ENCODE data around the gene MAN2A2. TPM values are rescaled to one million over a fixed set of nuclear protein-coding genes. Genes with fewer than 3 reads are reported as not detected.

MAN2A2 gene
- polyA plus RNA-seq, 1 donor, result 44.0 TPM

- H3K4me1 ChIP-seq (ENCODE audit: control insufficient read depth, insufficient read depth, low read length), result peaks cover 9% of the 10 kb centered on the region
- no peak overlapping the region for H3K4me3 ChIP-seq (ENCODE audit: low read length)
- H3K36me3 ChIP-seq (ENCODE audit: control insufficient read depth, insufficient read depth, low read length), result no peaks in the 10 kb centered on the region
- no CpG with 5 or more reads among the region's 5 CpGs for WGBS (ENCODE audit: insufficient coverage, low lambda C conversion rate)
- no peaks in the 10 kb centered on the region for H3K9me3 ChIP-seq (ENCODE audit: control insufficient read depth, low read depth, low read length)
- H3K27ac ChIP-seq (ENCODE audit: low read length), result no peak overlapping the region
- DNase-seq, result no peak
- H3K27me3 ChIP-seq (ENCODE audit: control insufficient read depth, insufficient read depth, low read length), result no peaks in the 10 kb centered on the region
Measured at GRCh38 chr15:90862964-90863778, 39.9 kb upstream of the MAN2A2 start.

- H3K9me3 ChIP-seq (ENCODE audit: control insufficient read depth, low read depth, low read length), result no peaks in the 10 kb centered on the region
- 83% methylated on average over 1 of the region's 4 CpGs for WGBS (ENCODE audit: insufficient coverage, low lambda C conversion rate)
- no peaks in the 10 kb centered on the region for H3K27me3 ChIP-seq (ENCODE audit: control insufficient read depth, insufficient read depth, low read length)
- H3K4me3 ChIP-seq (ENCODE audit: low read length), result no peak overlapping the region
- H3K27ac ChIP-seq (ENCODE audit: low read length), result no peak overlapping the region
- no peaks in the 10 kb centered on the region for H3K36me3 ChIP-seq (ENCODE audit: control insufficient read depth, insufficient read depth, low read length)
- no peak for DNase-seq
- peaks cover 18% of the 10 kb centered on the region for H3K4me1 ChIP-seq (ENCODE audit: control insufficient read depth, insufficient read depth, low read length)
Measured at GRCh38 chr15:90863987-90864386, 39.1 kb upstream of the MAN2A2 start.

GRCh38 chr15:90864507-90864906, 38.6 kb upstream of the MAN2A2 start:
- no peaks in the 10 kb centered on the region for H3K27me3 ChIP-seq (ENCODE audit: control insufficient read depth, insufficient read depth, low read length)
- no peak for DNase-seq
- H3K9me3 ChIP-seq (ENCODE audit: control insufficient read depth, low read depth, low read length), result no peaks in the 10 kb centered on the region
- no CpG with 5 or more reads among the region's 10 CpGs for WGBS (ENCODE audit: insufficient coverage, low lambda C conversion rate)
- peaks cover 23% of the 10 kb centered on the region for H3K4me1 ChIP-seq (ENCODE audit: control insufficient read depth, insufficient read depth, low read length)
- H3K4me3 ChIP-seq (ENCODE audit: low read length), result no peak overlapping the region
- no peaks in the 10 kb centered on the region for H3K36me3 ChIP-seq (ENCODE audit: control insufficient read depth, insufficient read depth, low read length)
- H3K27ac ChIP-seq (ENCODE audit: low read length), result no peak overlapping the region

GRCh38 chr15:90865702-90866101, 37.4 kb upstream of the MAN2A2 start:
- Histone ChIP-seq H3K36me3 (ENCODE audit: control insufficient read depth, insufficient read depth, low read length) (no peaks in the 10 kb centered on the region), H3K9me3 (ENCODE audit: control insufficient read depth, low read depth, low read length) (no peaks in the 10 kb centered on the region), H3K27ac (ENCODE audit: low read length) (no peak overlapping the region), H3K27me3 (ENCODE audit: control insufficient read depth, insufficient read depth, low read length) (no peaks in the 10 kb centered on the region), H3K4me3 (ENCODE audit: low read length) (no peak overlapping the region), H3K4me1 (ENCODE audit: control insufficient read depth, insufficient read depth, low read length) (peaks cover 35% of the 10 kb centered on the region)
- 92% methylated on average over 2 of the region's 4 CpGs for WGBS (ENCODE audit: insufficient coverage, low lambda C conversion rate)
- DNase-seq, result no peak

GRCh38 chr15:90866161-90866715, 36.9 kb upstream of the MAN2A2 start:
- Histone ChIP-seq H3K4me1 (ENCODE audit: control insufficient read depth, insufficient read depth, low read length) (peaks cover 37% of the 10 kb centered on the region), H3K27me3 (ENCODE audit: control insufficient read depth, insufficient read depth, low read length) (no peaks in the 10 kb centered on the region), H3K36me3 (ENCODE audit: control insufficient read depth, insufficient read depth, low read length) (no peaks in the 10 kb centered on the region), H3K9me3 (ENCODE audit: control insufficient read depth, low read depth, low read length) (no peaks in the 10 kb centered on the region), H3K27ac (ENCODE audit: low read length) (no peak overlapping the region), H3K4me3 (ENCODE audit: low read length) (no peak overlapping the region)
- WGBS (ENCODE audit: insufficient coverage, low lambda C conversion rate), result 58% methylated on average over 5 of the region's 16 CpGs
- no peak for DNase-seq

GRCh38 chr15:90866800-90867199, 36.3 kb upstream of the MAN2A2 start:
- H3K4me3 ChIP-seq (ENCODE audit: low read length), result no peak overlapping the region
- H3K9me3 ChIP-seq (ENCODE audit: control insufficient read depth, low read depth, low read length), result no peaks in the 10 kb centered on the region
- peaks cover 37% of the 10 kb centered on the region for H3K4me1 ChIP-seq (ENCODE audit: control insufficient read depth, insufficient read depth, low read length)
- H3K27me3 ChIP-seq (ENCODE audit: control insufficient read depth, insufficient read depth, low read length), result no peaks in the 10 kb centered on the region
- no peaks in the 10 kb centered on the region for H3K36me3 ChIP-seq (ENCODE audit: control insufficient read depth, insufficient read depth, low read length)
- no CpG with 5 or more reads among the region's 3 CpGs for WGBS (ENCODE audit: insufficient coverage, low lambda C conversion rate)
- no peak for DNase-seq
- H3K27ac ChIP-seq (ENCODE audit: low read length), result no peak overlapping the region

GRCh38 chr15:90868261-90868689, 34.8 kb upstream of the MAN2A2 start, which contains the start of gene FURIN:
Gene FURIN (plus strand): TSS chr15:90868588. CDS start chr15:90875741, 7,153 bp downstream.
- Histone ChIP-seq H3K4me3 (ENCODE audit: low read length) (no peak within 1 kb of the TSS), H3K27ac (ENCODE audit: low read length) (peak within 1 kb of the TSS; percentile 89), H3K27me3 (ENCODE audit: control insufficient read depth, insufficient read depth, low read length) (no peaks in the 10 kb centered on the region), H3K36me3 (ENCODE audit: control insufficient read depth, insufficient read depth, low read length) (no peaks in the 10 kb centered on the region), H3K4me1 (ENCODE audit: control insufficient read depth, insufficient read depth, low read length) (peaks cover 44% of the 10 kb centered on the region), H3K9me3 (ENCODE audit: control insufficient read depth, low read depth, low read length) (no peaks in the 10 kb centered on the region)
- peak in 1 of 2 donors; percentile 62 for DNase-seq
- WGBS (ENCODE audit: insufficient coverage, low lambda C conversion rate), result no CpG with 5 or more reads among the region's 6 CpGs

- peak overlapping the region; percentile 89 for H3K27ac ChIP-seq (ENCODE audit: low read length)
- peak; percentile 87 to 95 for DNase-seq
- H3K9me3 ChIP-seq (ENCODE audit: control insufficient read depth, low read depth, low read length), result no peaks in the 10 kb centered on the region
- no peaks in the 10 kb centered on the region for H3K27me3 ChIP-seq (ENCODE audit: control insufficient read depth, insufficient read depth, low read length)
- no peaks in the 10 kb centered on the region for H3K36me3 ChIP-seq (ENCODE audit: control insufficient read depth, insufficient read depth, low read length)
- peaks cover 49% of the 10 kb centered on the region for H3K4me1 ChIP-seq (ENCODE audit: control insufficient read depth, insufficient read depth, low read length)
- no peak overlapping the region for H3K4me3 ChIP-seq (ENCODE audit: low read length)
Measured at GRCh38 chr15:90869140-90869541, 34.0 kb upstream of the MAN2A2 start.

- H3K4me3 ChIP-seq (ENCODE audit: low read length), result no peak overlapping the region
- H3K4me1 ChIP-seq (ENCODE audit: control insufficient read depth, insufficient read depth, low read length), result peaks cover 53% of the 10 kb centered on the region
- no peaks in the 10 kb centered on the region for H3K27me3 ChIP-seq (ENCODE audit: control insufficient read depth, insufficient read depth, low read length)
- H3K9me3 ChIP-seq (ENCODE audit: control insufficient read depth, low read depth, low read length), result no peaks in the 10 kb centered on the region
- peak; percentile 71 to 90 for DNase-seq
- WGBS (ENCODE audit: insufficient coverage, low lambda C conversion rate), result no CpG with 5 or more reads among the region's 9 CpGs
- no peaks in the 10 kb centered on the region for H3K36me3 ChIP-seq (ENCODE audit: control insufficient read depth, insufficient read depth, low read length)
- peak overlapping the region; percentile 89 for H3K27ac ChIP-seq (ENCODE audit: low read length)
Measured at GRCh38 chr15:90869601-90870353, 33.3 kb upstream of the MAN2A2 start.

GRCh38 chr15:90870354-90871138, 32.6 kb upstream of the MAN2A2 start:
- H3K4me1 ChIP-seq (ENCODE audit: control insufficient read depth, insufficient read depth, low read length), result peaks cover 57% of the 10 kb centered on the region
- WGBS (ENCODE audit: insufficient coverage, low lambda C conversion rate), result 0% methylated on average over 1 of the region's 19 CpGs
- H3K36me3 ChIP-seq (ENCODE audit: control insufficient read depth, insufficient read depth, low read length), result peaks cover 4% of the 10 kb centered on the region
- H3K27me3 ChIP-seq (ENCODE audit: control insufficient read depth, insufficient read depth, low read length), result no peaks in the 10 kb centered on the region
- H3K9me3 ChIP-seq (ENCODE audit: control insufficient read depth, low read depth, low read length), result no peaks in the 10 kb centered on the region
- peak overlapping the region; percentile 89 for H3K27ac ChIP-seq (ENCODE audit: low read length)
- DNase-seq, result peak in 1 of 2 donors; percentile 53
- H3K4me3 ChIP-seq (ENCODE audit: low read length), result peak overlapping the region; percentile 77

Data from large intestine (tissue), 3 donors.